ENCODE measurements around the gene LHX6. TPM values are rescaled to one million over a fixed set of nuclear protein-coding genes. Genes with fewer than 3 reads are reported as not detected.

Gene LHX6
- total and polyA plus RNA-seq, 2 of the 4 experiments (the other 2 are of a cell fraction): under 0.01 to 0.05 TPM

DNA sequence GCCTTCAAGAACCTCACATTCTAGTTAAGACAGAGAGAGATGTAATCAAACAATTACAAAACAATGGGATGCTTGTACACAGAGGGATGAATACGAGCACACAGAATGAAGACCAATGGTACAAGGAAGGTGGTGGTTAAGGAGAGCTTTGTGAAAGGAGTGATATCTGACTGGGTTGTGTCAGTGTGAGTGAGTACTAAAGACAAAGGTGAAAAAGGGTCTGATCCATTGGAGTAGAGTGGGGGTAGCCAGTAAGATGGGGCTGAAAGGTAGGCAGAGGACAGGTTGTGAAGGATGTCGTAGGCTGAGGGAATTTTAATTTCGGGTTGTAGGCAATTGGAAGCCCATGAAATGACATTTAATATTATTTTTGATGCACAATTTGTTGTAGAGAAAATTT, 26.0 kb upstream of the LHX6 start:
- H3K27ac ChIP-seq (ENCODE audit: insufficient read depth, low read length): no peak overlapping the region
- no TSS peak for BruUV-seq (replicated peaks)
- H2BK15ac ChIP-seq (ENCODE audit: low read depth, low read length): no peak overlapping the region
- H4K91ac ChIP-seq (ENCODE audit: insufficient read depth, low read depth, low read length): no peak overlapping the region
- H3K4me1 ChIP-seq (ENCODE audit: control insufficient read depth, insufficient read depth, low read length): no peaks in the 10 kb centered on the region
- no peak overlapping the region for H2BK20ac ChIP-seq (ENCODE audit: low read depth, low read length)
- H3K79me1 ChIP-seq (ENCODE audit: low read depth in 1 of 2, low read length in 2 of 2): peaks cover 11 to 33% of the 10 kb centered on the region in 2 experiments
- no peak for DNase-seq
- H3K9ac ChIP-seq (ENCODE audit: low read depth, low read length): no peak overlapping the region
- H3K14ac ChIP-seq (replicated peaks; ENCODE audit: low read depth, low read length): no peak overlapping the region
- WGBS, 2 experiments (ENCODE audit: extremely low coverage in 2 of 2, insufficient read length in 1 of 2): 86% methylated on average over 1 of the region's 3 CpGs; no CpG with 5 or more reads in 1 of the 2 experiments
- no peak overlapping the region for H4K5ac ChIP-seq (ENCODE audit: low read depth, low read length)
- intact Hi-C loops (cut with micrococcal nuclease) (no loop called here), dilution Hi-C loops (cut with HindIII; ENCODE audit: low sequenced_read_pairs, unreplicated experiment) (no loop called here), in situ Hi-C loops (cut with MboI; ENCODE audit: low sequenced_read_pairs) (no loop called here)
- H2BK120ac ChIP-seq (ENCODE audit: low read depth, low read length): no peak overlapping the region
- ChIA-PET CTCF (no interaction called here), POLR2A (ENCODE audit: unreplicated experiment) (no interaction called here)
- H2AFZ ChIP-seq (replicated peaks; ENCODE audit: low read length, poor library complexity): no peak overlapping the region
- no peak; the same call in 1 of the 2 replicates for ATAC-seq (ENCODE audit: low read depth)
- no peaks in the 10 kb centered on the region for H3K9me3 ChIP-seq (ENCODE audit: control insufficient read depth, insufficient read depth, low read length)
- H3K4ac ChIP-seq (ENCODE audit: low read depth, low read length): no peak overlapping the region
- H3K27me3 ChIP-seq (ENCODE audit: control insufficient read depth, insufficient read depth, low read length): no peaks in the 10 kb centered on the region
- peaks cover 16% of the 10 kb centered on the region for H3K36me3 ChIP-seq (ENCODE audit: control insufficient read depth, insufficient read depth, low read length)
- H3K9me1 ChIP-seq (ENCODE audit: insufficient read depth, low read length): peaks cover 7% of the 10 kb centered on the region; the same call in 1 of the 2 replicates
- no peak overlapping the region for H3K18ac ChIP-seq (ENCODE audit: low read depth, low read length)
- H2BK5ac ChIP-seq (ENCODE audit: low read depth, low read length, poor library complexity, severe bottlenecking): no peak overlapping the region
- no peak overlapping the region for H3K4me3 ChIP-seq (ENCODE audit: insufficient read depth, low read depth, low read length)
- H3K23ac ChIP-seq (ENCODE audit: low read depth, low read length): no peak overlapping the region
- H2AK5ac ChIP-seq (ENCODE audit: low read depth, low read length): no peak overlapping the region
- H3K56ac ChIP-seq (ENCODE audit: extremely low read depth, insufficient read depth, low read length): no peak overlapping the region
- TF ChIP-seq, protein P1, sequence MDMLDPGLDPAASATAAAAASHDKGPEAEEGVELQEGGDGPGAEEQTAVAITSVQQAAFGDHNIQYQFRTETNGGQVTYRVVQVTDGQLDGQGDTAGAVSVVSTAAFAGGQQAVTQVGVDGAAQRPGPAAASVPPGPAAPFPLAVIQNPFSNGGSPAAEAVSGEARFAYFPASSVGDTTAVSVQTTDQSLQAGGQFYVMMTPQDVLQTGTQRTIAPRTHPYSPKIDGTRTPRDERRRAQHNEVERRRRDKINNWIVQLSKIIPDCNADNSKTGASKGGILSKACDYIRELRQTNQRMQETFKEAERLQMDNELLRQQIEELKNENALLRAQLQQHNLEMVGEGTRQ (IDR thresholded peaks at IDR 0.05; ENCODE audit: low read depth, low read length): no peak
- TF ChIP-seq POLR2A (IDR thresholded peaks at IDR 0.05; ENCODE audit: low read depth, low read length) (no peak), CHD1 (IDR thresholded peaks at IDR 0.05; ENCODE audit: low read depth, low read length) (no peak), RCOR1 (IDR thresholded peaks at IDR 0.05; ENCODE audit: insufficient replicate concordance, low read length) (no peak), MXI1 (IDR thresholded peaks at IDR 0.05; ENCODE audit: borderline replicate concordance, low read depth, low read length) (no peak)
- no peak overlapping the region for H2AK9ac ChIP-seq (replicated peaks; ENCODE audit: low read depth, low read length, poor library complexity)
- no peaks in the 10 kb centered on the region; the same call in 1 of the 2 replicates for H4K20me1 ChIP-seq (ENCODE audit: insufficient read depth, low read length)
- no peak overlapping the region for H4K8ac ChIP-seq (ENCODE audit: low read depth in 2 of 2, low read length in 2 of 2)
- no peak overlapping the region for H3K4me2 ChIP-seq (ENCODE audit: low read depth, low read length)
